Mononuclear cell (primary cell): ENCODE results near the gene VWF. TPM values are rescaled to one million over a fixed set of nuclear protein-coding genes. Genes with fewer than 3 reads are reported as not detected.
"Not testable (repeated sequence)": the region's sequence is repeated elsewhere in the genome, so short reads cannot be mapped to it uniquely, and the experiment has no call there.

Experiments used
- H3K27me3 ChIP-seq: 2 replicates; pipeline ENCODE4 v1.6.0; 2011; ENCODE audit warnings: low read length, control low read depth; ENCODE audit not compliant: insufficient read depth
- H3K4me1 ChIP-seq: 2 replicates; pipeline ENCODE4 v1.5.1; 2011; ENCODE audit warnings: mild to moderate bottlenecking, low read length, control low read depth; ENCODE audit not compliant: insufficient read depth
- H3K4me3 ChIP-seq: 2 replicates; pipeline ENCODE4 v1.5.1; 2011; ENCODE audit warnings: mild to moderate bottlenecking, low read length, moderate library complexity
- H3K9me3 ChIP-seq: 2 replicates; pipeline ENCODE4 v1.5.1; 2011; ENCODE audit warnings: low read depth, mild to moderate bottlenecking, control low read depth, low read length
- total RNA-seq: library from RNA; depleted of rRNA; stranded (reverse); fragments of >200 nt; gene quantifications from one replicate; pipeline ENCODE4 v1.2.3, GENCODE V29; 2012

The VWF gene
- total RNA-seq, 1 donor: 0.63 TPM

GRCh38 chr12:6123258-6123657 is 1.2 kb downstream of the VWF start:
- Histone ChIP-seq H3K27me3 (no peaks in the 10 kb centered on the region), H3K9me3 (no peaks in the 10 kb centered on the region), H3K4me1 (no peaks in the 10 kb centered on the region), H3K4me3 (no peak overlapping the region)

GRCh38 chr12:6122201-6122600 is 2.3 kb downstream of the VWF start:
- Histone ChIP-seq H3K4me1 (no peaks in the 10 kb centered on the region), H3K4me3 (no peak overlapping the region), H3K27me3 (no peaks in the 10 kb centered on the region), H3K9me3 (no peaks in the 10 kb centered on the region)

GRCh38 chr12:6120796-6121473 is 3.5 kb downstream of the VWF start:
- H3K4me3 ChIP-seq: no peak overlapping the region
- H3K27me3 ChIP-seq: no peaks in the 10 kb centered on the region
- H3K9me3 ChIP-seq: no peaks in the 10 kb centered on the region
- no peaks in the 10 kb centered on the region for H3K4me1 ChIP-seq

GRCh38 chr12:6118891-6119568 is 5.4 kb downstream of the VWF start:
- Histone ChIP-seq H3K27me3 (no peaks in the 10 kb centered on the region), H3K4me3 (no peak overlapping the region), H3K4me1 (no peaks in the 10 kb centered on the region), H3K9me3 (no peaks in the 10 kb centered on the region)

DNA sequence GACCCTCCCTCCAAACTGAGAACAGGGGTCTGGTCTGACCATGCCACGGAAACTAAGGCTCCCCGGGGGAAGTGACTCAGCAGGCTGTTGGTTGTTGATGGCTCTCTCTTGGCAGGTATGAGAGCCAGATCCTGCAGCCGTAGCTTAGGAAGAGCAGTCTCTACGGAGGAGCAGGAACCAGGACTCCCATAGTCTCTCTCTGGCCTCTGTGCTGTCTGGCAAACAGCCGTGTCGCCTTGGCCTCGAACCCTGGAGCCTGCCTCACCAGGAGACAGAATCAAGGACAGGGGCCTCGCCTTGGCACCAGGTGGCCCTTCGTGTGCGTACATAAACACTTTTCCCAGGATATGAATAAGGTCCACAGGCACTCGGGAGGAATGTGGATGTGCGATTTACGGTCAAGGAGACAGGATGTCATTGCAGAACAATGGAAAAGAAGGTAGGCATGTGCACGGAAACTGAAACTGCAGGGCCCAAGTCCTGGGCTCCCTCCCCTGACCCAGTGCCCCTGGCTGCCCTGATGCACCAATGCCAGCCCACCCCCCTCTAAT is 7.9 kb downstream of the VWF start:
- H3K4me3 ChIP-seq: no peak overlapping the region
- H3K9me3 ChIP-seq: no peaks in the 10 kb centered on the region
- H3K27me3 ChIP-seq: no peaks in the 10 kb centered on the region
- H3K4me1 ChIP-seq: no peaks in the 10 kb centered on the region

- Histone ChIP-seq H3K27me3 (no peaks in the 10 kb centered on the region), H3K4me1 (no peaks in the 10 kb centered on the region), H3K4me3 (no peak overlapping the region), H3K9me3 (no peaks in the 10 kb centered on the region)
These were observed 9.1 kb downstream of the VWF start for GRCh38 chr12:6115389-6115788.

GRCh38 chr12:6114476-6114870 is 10.0 kb downstream of the VWF start:
- H3K9me3 ChIP-seq: no peaks in the 10 kb centered on the region
- H3K4me1 ChIP-seq: no peaks in the 10 kb centered on the region
- H3K27me3 ChIP-seq: no peaks in the 10 kb centered on the region

GRCh38 chr12:6113691-6114475 is 10.6 kb downstream of the VWF start:
- no peak overlapping the region for H3K4me3 ChIP-seq
- no peaks in the 10 kb centered on the region for H3K9me3 ChIP-seq
- no peaks in the 10 kb centered on the region for H3K4me1 ChIP-seq
- no peaks in the 10 kb centered on the region for H3K27me3 ChIP-seq

More at GRCh38 chr12:6114476-6114870, 10.0 kb downstream of the VWF start:
- no peak overlapping the region for H3K4me3 ChIP-seq

GRCh38 chr12:6112004-6112403 is 12.5 kb downstream of the VWF start:
- H3K4me1 ChIP-seq: no peaks in the 10 kb centered on the region
- H3K4me3 ChIP-seq: no peak overlapping the region
- no peaks in the 10 kb centered on the region for H3K9me3 ChIP-seq
- H3K27me3 ChIP-seq: no peaks in the 10 kb centered on the region

DNA sequence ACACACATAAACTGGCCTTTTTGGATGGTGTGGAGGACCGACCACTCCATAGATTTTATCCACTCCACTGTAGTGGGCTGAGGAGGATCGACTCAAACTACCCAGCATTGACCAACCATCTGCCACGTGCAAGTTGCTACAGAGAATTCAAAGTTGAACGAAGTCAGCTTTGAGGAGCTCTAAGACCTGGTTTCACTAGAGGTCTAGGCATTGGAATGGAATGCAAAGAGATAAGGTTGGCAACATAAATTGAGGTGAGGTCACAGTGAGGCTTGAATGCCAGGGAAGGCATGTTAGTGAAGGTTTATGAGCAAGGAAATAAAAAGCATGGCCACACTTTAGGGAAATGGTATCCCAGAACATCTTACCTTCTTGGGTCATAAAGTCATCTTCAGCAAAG is 14.5 kb downstream of the VWF start:
- Histone ChIP-seq H3K27me3 (no peaks in the 10 kb centered on the region), H3K4me1 (no peaks in the 10 kb centered on the region), H3K4me3 (no peak overlapping the region), H3K9me3 (no peaks in the 10 kb centered on the region)

DNA sequence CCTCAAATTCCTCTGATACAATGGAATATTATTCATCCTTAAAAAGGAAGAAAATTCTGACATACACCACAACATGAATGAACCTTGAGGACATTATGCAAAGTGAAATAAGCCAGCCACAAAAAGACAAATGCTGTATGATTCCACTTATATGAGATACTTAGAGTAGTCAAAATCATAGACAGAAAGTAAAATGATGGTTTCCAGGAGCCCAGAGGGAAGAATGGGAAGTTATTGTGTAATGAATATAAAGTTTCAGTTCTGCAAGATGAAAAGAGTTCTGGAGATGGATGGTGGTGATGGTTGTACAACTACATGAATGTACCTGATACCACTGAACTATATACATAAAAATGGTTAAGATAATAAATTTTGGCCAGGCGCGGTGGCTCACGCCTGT is 18.3 kb downstream of the VWF start:
- no peaks in the 10 kb centered on the region for H3K4me1 ChIP-seq
- no peak overlapping the region for H3K4me3 ChIP-seq
- no peaks in the 10 kb centered on the region for H3K27me3 ChIP-seq
- no peaks in the 10 kb centered on the region for H3K9me3 ChIP-seq

DNA sequence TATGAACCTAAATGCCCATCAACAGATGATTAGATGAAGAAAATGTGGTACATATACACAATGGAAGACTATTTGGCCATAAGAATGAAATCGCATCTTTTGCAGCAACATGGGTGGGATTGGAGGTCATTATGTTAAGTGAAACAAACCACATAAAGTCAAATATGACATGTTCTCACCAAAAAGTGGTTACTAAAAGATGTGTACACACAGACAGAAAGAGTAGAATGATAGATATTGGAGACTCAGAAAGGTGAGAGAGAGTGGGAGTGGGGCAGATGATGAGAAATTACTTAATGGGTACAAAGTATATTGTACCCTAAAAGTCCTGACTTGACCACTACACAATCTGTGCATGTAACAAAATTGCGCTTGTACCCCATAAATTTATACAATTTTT is 19.6 kb downstream of the VWF start:
- no peaks in the 10 kb centered on the region for H3K27me3 ChIP-seq
- H3K4me1 ChIP-seq: no peaks in the 10 kb centered on the region
- H3K9me3 ChIP-seq: no peaks in the 10 kb centered on the region
- H3K4me3 ChIP-seq: no peak overlapping the region

DNA sequence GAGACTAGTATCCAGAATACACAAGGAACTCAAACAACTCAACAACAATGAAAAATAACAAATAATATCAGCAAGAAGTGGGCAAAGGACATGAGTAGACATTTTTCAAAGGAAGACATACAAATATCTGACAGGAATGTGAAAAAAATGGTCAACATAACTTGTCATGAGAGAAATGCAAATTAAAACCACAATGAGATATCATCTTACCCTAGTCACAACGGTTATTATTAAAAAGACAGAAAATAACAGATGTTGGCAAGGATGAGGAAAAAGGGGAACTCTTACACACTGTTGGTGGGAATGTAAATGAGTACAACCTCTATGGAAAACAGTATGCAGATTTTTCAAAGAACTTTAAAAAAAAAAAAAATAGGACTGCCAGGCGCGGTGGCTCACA is 20.4 kb downstream of the VWF start:
- Histone ChIP-seq H3K27me3 (no peaks in the 10 kb centered on the region), H3K9me3 (no peaks in the 10 kb centered on the region), H3K4me3 (no peak overlapping the region)

GRCh38 chr12:6102021-6102420 is 22.4 kb downstream of the VWF start:
- H3K4me3 ChIP-seq, H3K4me1 ChIP-seq, H3K9me3 ChIP-seq, H3K27me3 ChIP-seq: not testable (repeated sequence)

More for the DNA sequence above, 20.4 kb downstream of the VWF start:
- H3K4me1 ChIP-seq: no peaks in the 10 kb centered on the region

GRCh38 chr12:6099316-6099715 is 25.2 kb downstream of the VWF start:
- no peak overlapping the region for H3K4me3 ChIP-seq

More at GRCh38 chr12:6099316-6099715, 25.2 kb downstream of the VWF start:
- no peaks in the 10 kb centered on the region for H3K4me1 ChIP-seq
- no peaks in the 10 kb centered on the region for H3K27me3 ChIP-seq
- no peaks in the 10 kb centered on the region for H3K9me3 ChIP-seq
